ENCODE results near the gene GREB1. TPM values are rescaled to one million over a fixed set of nuclear protein-coding genes. Genes with fewer than 3 reads are reported as not detected.

GREB1 gene
- total RNA-seq, 2 donors from 2014 or later = 2.4 to 13.5 TPM

- DNase-seq (ENCODE audit: low spot score) (no peak), ATAC-seq (ENCODE audit: insufficient number of reproducible peaks, low FRiP score, low read depth) (no peak)
- no peak for TF ChIP-seq CTCF (IDR thresholded peaks at IDR 0.05)
- Histone ChIP-seq H3K27ac (no peak overlapping the region), H3K4me3 (no peak overlapping the region), H3K9me3 (no peaks in the 10 kb centered on the region), H3K36me3 (no peaks in the 10 kb centered on the region), H3K4me1 (ENCODE audit: control insufficient read depth in 1 of 2, low read depth in 2 of 2) (no peaks in the 10 kb centered on the region), H3K27me3 (replicated peaks; ENCODE audit: insufficient read depth) (no peaks in the 10 kb centered on the region)
These were observed 41.1 kb upstream of the GREB1 start for GRCh38 chr2:11492720-11493119.

DNA sequence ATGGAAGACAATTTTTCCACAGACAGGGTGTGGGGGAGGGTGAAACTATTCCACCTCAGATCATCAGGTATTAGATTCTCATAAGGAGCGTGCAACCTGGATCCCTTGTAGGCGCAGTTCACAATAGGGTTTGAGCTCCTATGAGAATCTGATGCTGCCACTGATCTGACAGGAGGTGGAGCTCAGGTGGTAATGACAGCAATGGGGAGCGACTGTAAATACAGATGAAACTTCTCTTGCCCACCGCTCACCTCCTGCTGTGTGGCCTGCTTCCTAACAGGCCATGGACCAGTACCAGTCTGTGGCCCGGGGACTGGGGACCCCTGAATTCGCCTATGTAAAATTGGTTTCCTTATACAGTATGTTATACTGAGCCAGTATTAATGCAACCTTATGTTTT lies 40.6 kb upstream of the GREB1 start:
- Histone ChIP-seq H3K36me3 (no peaks in the 10 kb centered on the region), H3K9me3 (no peaks in the 10 kb centered on the region), H3K27me3 (replicated peaks; ENCODE audit: insufficient read depth) (no peaks in the 10 kb centered on the region), H3K27ac (no peak overlapping the region), H3K4me3 (no peak overlapping the region), H3K4me1 (ENCODE audit: control insufficient read depth in 1 of 2, low read depth in 2 of 2) (no peaks in the 10 kb centered on the region)
- ATAC-seq (ENCODE audit: insufficient number of reproducible peaks, low FRiP score, low read depth) (no peak), DNase-seq (ENCODE audit: low spot score) (no peak)
- no peak for TF ChIP-seq CTCF (IDR thresholded peaks at IDR 0.05)

DNA sequence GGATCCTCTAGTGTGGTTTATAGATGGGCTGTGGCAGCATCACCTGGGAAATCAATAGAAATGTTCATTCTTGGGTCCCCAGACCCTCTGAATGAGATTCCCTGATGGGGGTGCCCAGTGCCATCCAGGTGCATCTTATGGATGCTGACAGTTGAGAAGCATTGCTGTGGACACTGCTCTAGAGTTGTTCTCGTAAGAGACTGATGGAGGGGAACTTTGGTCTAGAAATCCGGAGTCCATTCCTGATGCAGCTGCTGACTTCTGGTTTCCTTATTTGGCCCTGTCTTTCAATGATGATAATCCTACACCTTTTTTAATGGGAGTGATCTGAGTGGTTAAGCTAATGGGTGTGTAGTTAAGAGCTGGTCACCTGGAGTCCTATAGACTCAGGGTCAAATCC lies 39.5 kb upstream of the GREB1 start:
- no peaks in the 10 kb centered on the region for H3K27me3 ChIP-seq (replicated peaks; ENCODE audit: insufficient read depth)
- no peaks in the 10 kb centered on the region for H3K36me3 ChIP-seq
- H3K4me1 ChIP-seq (ENCODE audit: control insufficient read depth in 1 of 2, low read depth in 2 of 2) = no peaks in the 10 kb centered on the region
- no peak for DNase-seq (ENCODE audit: low spot score)
- ATAC-seq (ENCODE audit: insufficient number of reproducible peaks, low FRiP score, low read depth) = no peak
- H3K4me3 ChIP-seq = no peak overlapping the region
- H3K27ac ChIP-seq = no peak overlapping the region
- no peak for TF ChIP-seq CTCF (IDR thresholded peaks at IDR 0.05)
- no peaks in the 10 kb centered on the region for H3K9me3 ChIP-seq

- ATAC-seq (ENCODE audit: insufficient number of reproducible peaks, low FRiP score, low read depth) (no peak), DNase-seq (ENCODE audit: low spot score) (no peak)
- H3K27ac ChIP-seq = no peak overlapping the region
- TF ChIP-seq CTCF (IDR thresholded peaks at IDR 0.05) = no peak
- H3K4me3 ChIP-seq = no peak overlapping the region
- H3K36me3 ChIP-seq = no peaks in the 10 kb centered on the region
- H3K27me3 ChIP-seq (replicated peaks; ENCODE audit: insufficient read depth) = no peaks in the 10 kb centered on the region
- no peaks in the 10 kb centered on the region for H3K4me1 ChIP-seq (ENCODE audit: control insufficient read depth in 1 of 2, low read depth in 2 of 2)
- H3K9me3 ChIP-seq = no peaks in the 10 kb centered on the region
These were observed 37.8 kb upstream of the GREB1 start for GRCh38 chr2:11495844-11496681.

DNA sequence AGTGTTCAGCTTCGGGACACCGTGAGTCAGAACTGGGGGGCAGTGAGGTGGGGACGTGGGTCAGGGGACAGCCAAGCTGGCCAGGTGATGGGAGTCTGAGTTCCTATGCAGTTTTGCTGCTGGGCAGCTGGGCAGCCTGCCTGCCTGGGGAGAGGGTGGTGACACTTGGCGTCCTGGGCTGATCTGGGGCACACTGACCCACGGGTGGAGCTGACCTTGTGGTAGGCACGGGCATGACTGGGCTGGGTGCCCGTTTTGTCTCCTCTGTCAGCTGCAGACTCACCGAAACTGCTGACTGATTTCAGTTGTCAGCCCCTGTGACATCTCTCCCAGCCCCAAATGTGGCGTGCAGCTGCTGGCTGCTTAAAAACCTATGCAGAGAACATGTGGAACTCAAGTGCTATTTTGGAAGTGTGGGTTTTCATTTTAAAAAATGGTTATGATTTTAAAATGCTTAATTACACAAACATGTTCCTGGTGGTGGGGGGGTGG lies 35.3 kb upstream of the GREB1 start:
- ATAC-seq (ENCODE audit: insufficient number of reproducible peaks, low FRiP score, low read depth) (no peak), DNase-seq (ENCODE audit: low spot score) (no peak)
- no peak overlapping the region for H3K27ac ChIP-seq
- no peaks in the 10 kb centered on the region for H3K9me3 ChIP-seq
- no peak for TF ChIP-seq CTCF (IDR thresholded peaks at IDR 0.05)
- no peaks in the 10 kb centered on the region for H3K36me3 ChIP-seq
- H3K4me1 ChIP-seq (ENCODE audit: control insufficient read depth in 1 of 2, low read depth in 2 of 2) = no peaks in the 10 kb centered on the region
- H3K27me3 ChIP-seq (replicated peaks; ENCODE audit: insufficient read depth) = no peaks in the 10 kb centered on the region
- no peak overlapping the region for H3K4me3 ChIP-seq

All from thoracic aorta (tissue), 2 donors.